Measurements from ENCODE around the gene SCFD1.

SCFD1 gene

DNA sequence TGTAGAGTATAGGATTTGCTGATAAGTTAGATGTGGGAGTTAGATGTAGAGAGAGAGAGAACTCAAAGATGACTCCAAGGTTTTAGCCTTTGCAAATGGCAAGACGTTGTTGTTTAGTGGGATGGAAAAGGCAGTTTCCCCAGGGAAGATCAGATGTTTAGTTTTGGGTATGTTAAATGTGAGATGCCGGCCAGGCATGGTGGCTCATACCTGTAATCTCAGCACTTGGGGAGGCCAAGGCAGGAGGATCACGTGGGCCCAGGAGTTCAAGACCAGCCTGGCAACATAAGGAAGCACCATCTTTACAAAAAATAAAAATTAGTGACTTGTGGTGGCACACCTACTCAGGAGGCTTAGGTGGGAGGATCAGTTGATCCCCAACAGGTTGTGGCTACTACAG lies 33.5 kb downstream of the SCFD1 start:
- TF ChIP-seq, protein P1, sequence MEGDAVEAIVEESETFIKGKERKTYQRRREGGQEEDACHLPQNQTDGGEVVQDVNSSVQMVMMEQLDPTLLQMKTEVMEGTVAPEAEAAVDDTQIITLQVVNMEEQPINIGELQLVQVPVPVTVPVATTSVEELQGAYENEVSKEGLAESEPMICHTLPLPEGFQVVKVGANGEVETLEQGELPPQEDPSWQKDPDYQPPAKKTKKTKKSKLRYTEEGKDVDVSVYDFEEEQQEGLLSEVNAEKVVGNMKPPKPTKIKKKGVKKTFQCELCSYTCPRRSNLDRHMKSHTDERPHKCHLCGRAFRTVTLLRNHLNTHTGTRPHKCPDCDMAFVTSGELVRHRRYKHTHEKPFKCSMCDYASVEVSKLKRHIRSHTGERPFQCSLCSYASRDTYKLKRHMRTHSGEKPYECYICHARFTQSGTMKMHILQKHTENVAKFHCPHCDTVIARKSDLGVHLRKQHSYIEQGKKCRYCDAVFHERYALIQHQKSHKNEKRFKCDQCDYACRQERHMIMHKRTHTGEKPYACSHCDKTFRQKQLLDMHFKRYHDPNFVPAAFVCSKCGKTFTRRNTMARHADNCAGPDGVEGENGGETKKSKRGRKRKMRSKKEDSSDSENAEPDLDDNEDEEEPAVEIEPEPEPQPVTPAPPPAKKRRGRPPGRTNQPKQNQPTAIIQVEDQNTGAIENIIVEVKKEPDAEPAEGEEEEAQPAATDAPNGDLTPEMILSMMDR (conservative IDR thresholded peaks at IDR 0.05; ENCODE audit: low read depth, low read length) = no peak
- no peak overlapping the region for H3K4me3 ChIP-seq (ENCODE audit: low read length)
- no peak for DNase-seq (ENCODE audit: low read depth)

DNA sequence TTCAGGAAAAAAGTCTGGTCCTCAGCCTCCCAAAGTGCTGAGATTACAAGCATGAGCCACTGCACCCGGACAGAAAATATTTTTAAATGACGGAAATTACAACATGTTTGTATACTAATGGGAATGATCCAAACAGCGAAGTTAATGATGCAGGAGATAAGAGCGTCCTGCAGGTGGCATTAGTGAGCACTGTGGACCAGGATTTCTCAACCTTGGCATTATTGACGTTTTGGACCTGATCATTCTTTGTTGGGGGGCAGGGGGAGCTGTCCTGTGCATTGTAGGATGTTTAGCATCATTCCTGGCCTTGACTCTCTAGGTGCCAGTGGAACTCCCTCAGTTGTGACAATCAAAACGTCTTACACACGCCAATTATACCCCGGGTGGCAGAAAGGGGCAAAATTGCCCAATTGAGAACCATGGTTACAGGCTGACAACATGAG lies 34.1 kb downstream of the SCFD1 start:
- DNase-seq (ENCODE audit: low read depth) = no peak
- TF ChIP-seq, protein P1 (conservative IDR thresholded peaks at IDR 0.05; ENCODE audit: low read depth, low read length) = peak; percentile 84
- H3K4me3 ChIP-seq (ENCODE audit: low read length) = no peak overlapping the region

DNA sequence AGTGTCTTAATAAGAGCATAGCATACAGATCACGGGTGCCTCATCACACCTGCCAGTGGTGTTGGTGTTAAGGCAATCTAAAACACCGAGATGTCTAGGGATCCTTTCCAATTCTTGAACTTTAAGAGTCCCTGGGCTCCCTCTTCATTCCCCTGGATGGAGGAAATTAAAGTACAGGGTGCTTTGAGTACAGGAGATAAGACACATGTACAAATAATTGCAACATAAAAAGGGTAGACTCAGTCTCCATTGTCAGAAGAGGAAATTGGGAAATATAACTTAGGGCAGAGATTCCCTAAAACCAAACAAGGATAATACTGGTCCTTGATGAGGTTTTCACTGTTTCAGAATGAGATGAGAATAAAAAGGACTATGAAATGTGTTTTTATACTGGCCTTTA lies 34.9 kb downstream of the SCFD1 start:
- TF ChIP-seq, protein P1 (conservative IDR thresholded peaks at IDR 0.05; ENCODE audit: low read depth, low read length) = no peak
- no peak for DNase-seq (ENCODE audit: low read depth)

DNA sequence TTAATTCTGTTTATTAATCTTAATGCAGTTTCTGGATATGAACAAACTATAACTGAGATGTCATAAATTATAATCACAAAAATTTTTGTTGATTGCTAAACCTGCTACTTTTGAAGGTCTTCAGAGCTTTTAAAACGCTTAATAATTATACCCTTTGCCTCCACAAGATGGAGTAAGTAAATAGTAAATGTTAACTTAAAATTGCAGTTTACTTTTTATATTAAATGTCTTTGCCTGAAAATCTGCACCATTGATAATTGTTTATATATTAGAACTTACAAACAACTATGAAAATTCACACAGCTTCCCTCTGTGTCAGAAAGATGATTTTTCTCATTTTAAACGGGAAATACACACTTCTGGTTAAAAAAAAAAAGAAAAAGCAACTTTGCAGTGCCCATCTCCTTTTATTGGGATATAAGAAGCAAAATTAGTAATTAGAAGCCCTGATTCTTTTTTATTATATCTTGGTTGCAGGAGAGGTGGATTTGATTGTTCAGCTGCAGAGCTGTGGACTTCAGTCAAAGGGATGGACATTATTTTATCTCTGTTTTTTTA lies 35.6 kb downstream of the SCFD1 start:
- TF ChIP-seq, protein P1 (conservative IDR thresholded peaks at IDR 0.05; ENCODE audit: low read depth, low read length) = peak; percentile 23
- no peak for DNase-seq (ENCODE audit: low read depth)
- no peak overlapping the region for H3K4me3 ChIP-seq (ENCODE audit: low read length)

More for the DNA sequence above, 34.9 kb downstream of the SCFD1 start:
- no peak overlapping the region for H3K4me3 ChIP-seq (ENCODE audit: low read length)

GRCh38 chr14:30658645-30659044 lies 36.5 kb downstream of the SCFD1 start:
- DNase-seq (ENCODE audit: low read depth) = no peak
- no peak overlapping the region for H3K4me3 ChIP-seq (ENCODE audit: low read length)
- TF ChIP-seq, protein P1 (conservative IDR thresholded peaks at IDR 0.05; ENCODE audit: low read depth, low read length) = no peak

DNA sequence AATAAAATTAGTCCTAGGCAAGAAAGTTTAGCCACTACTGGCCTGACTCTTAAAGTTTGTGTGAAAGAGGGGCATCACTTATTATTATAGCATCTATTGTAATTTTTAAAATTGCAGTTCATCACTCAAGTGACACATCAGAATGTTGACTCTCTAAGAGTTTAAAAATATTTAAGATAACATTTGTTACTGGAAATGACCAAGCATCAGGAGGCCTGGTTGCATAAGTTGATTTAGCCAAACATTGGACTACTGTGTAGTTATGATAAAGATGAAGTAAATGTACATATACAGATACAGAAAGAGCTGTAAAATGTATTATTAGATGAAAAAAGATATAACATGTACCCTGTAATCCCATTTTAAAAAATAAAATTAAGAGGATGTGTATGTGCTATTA lies 47.5 kb downstream of the SCFD1 start:
- no peak for DNase-seq (ENCODE audit: low read depth)
- H3K4me3 ChIP-seq (ENCODE audit: low read length) = no peak overlapping the region
- TF ChIP-seq, protein P1 (conservative IDR thresholded peaks at IDR 0.05; ENCODE audit: low read depth, low read length) = no peak

DNA sequence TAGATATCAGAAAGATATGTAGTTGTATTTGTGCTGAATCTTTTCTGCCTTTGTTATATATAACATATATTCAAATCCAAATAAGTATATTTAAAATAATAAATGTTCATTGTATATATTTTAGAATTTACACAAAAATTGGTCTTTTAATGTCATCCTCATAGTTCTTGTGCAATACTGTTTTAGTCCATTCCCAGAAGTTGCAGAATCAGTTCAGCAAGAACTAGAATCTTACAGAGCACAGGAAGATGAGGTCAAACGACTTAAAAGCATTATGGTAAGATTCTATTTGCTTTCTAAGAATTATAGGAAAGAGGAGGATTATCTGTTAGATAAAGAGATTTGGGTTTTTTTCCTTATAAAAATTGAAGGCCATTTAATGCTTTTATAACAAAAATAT lies 51.0 kb downstream of the SCFD1 start:
- TF ChIP-seq, protein P1 (conservative IDR thresholded peaks at IDR 0.05; ENCODE audit: low read depth, low read length) = no peak
- no peak overlapping the region for H3K4me3 ChIP-seq (ENCODE audit: low read length)
- DNase-seq (ENCODE audit: low read depth) = no peak

All from retinal pigment epithelial cell (primary cell).